Ovary (tissue), 3 donors: Measurements from ENCODE around the gene MMP1.

Experiments
- EP300 ChIP-seq: sonication (generic); formaldehyde crosslinking; IDR thresholded peaks from one replicate; pipeline ENCODE4 v1.6.1; 2017; ENCODE audit warnings: antibody characterized with exemption
- POLR2A ChIP-seq: fragments of 450-650 bp; IDR thresholded peaks from one replicate; pipeline ENCODE4 v1.6.1; 2017; ENCODE audit warnings: antibody characterized with exemption, mild to moderate bottlenecking, moderate library complexity
- TF ChIP-seq, protein P1 (sequence below), 3 donors: fragments of 450-650 bp in 2 of 3; fragments of 200-600 bp in 1 of 3; IDR thresholded peaks; one replicate each; pipeline versions ENCODE4 v1.5.1 to v1.8.0; 2016 to 2022; ENCODE audit warnings: antibody characterized with exemption in 3 of 3, mild to moderate bottlenecking in 1 of 3
- donor health status: DM: no; HTN: no; CAD: no.

DNA sequence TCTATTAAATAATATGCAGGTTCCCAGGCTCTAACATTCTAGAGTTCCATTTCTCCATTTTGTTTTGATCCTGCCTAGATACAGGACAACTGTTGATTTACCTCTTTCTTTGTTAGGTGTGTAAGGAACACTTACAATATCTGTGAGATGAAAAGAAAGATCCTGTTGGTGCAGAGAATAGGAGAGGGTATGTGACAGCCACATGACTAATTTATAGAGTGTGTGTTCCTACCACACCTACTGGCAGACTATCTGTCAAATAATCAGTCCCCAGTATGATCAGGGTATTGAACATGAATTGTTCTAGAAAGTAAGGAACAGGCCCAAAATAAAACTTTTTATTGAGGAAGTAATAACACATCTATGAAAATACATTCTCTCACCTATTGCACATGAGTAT is 27.8 kb downstream of the MMP1 start:
- TF ChIP-seq, protein P1, sequence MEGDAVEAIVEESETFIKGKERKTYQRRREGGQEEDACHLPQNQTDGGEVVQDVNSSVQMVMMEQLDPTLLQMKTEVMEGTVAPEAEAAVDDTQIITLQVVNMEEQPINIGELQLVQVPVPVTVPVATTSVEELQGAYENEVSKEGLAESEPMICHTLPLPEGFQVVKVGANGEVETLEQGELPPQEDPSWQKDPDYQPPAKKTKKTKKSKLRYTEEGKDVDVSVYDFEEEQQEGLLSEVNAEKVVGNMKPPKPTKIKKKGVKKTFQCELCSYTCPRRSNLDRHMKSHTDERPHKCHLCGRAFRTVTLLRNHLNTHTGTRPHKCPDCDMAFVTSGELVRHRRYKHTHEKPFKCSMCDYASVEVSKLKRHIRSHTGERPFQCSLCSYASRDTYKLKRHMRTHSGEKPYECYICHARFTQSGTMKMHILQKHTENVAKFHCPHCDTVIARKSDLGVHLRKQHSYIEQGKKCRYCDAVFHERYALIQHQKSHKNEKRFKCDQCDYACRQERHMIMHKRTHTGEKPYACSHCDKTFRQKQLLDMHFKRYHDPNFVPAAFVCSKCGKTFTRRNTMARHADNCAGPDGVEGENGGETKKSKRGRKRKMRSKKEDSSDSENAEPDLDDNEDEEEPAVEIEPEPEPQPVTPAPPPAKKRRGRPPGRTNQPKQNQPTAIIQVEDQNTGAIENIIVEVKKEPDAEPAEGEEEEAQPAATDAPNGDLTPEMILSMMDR (IDR thresholded peaks at IDR 0.05): no peak
- TF ChIP-seq POLR2A (no peak), EP300 (no peak)
